HCT116 (cell line): Measurements from ENCODE around the gene TAF4B. TPM values are rescaled to one million over a fixed set of nuclear protein-coding genes. Genes with fewer than 3 reads are reported as not detected.

Experiments used
- ATAC-seq: fragments of 200-7000 bp; cut with Tn5 transposase; 2 replicates; pipeline ENCODE4 v1.9.1; 2020; ENCODE audit warnings: mild to moderate bottlenecking, moderate library complexity
- BruUV-seq: library from RNA; stranded (reverse); fragments of 400-500 nt; replicated peaks from 2 replicates; lab custom pipeline; 2021; lab: Mats Ljungman, UMichigan
- CTCF ChIA-PET: fragments of 300-600 bp; sonication (Branson Sonifier 250); formaldehyde crosslinking; loops from one replicate; lab custom pipeline; 2021; ENCODE audit warnings: antibody characterized with exemption; lab: Charles Lee
- POLR2A ChIA-PET: fragments of 300-600, 350-600 bp; sonication (Branson Sonifier 250); formaldehyde crosslinking; loops from one replicate; lab custom pipeline; 2021; ENCODE audit warnings: antibody characterized with exemption; lab: Charles Lee
- RAD21 ChIA-PET, 2 experiments: fragments of 300-600 bp; sonication (Branson Sonifier 250); formaldehyde crosslinking; loops; one replicate each; lab custom pipeline; 2023; ENCODE audit warnings: low total read pairs in 2 of 2; ENCODE audit not compliant: uncharacterized antibody in 2 of 2, unreplicated experiment in 2 of 2, low non-redundant PET in 1 of 2; lab: Charles Lee
- DNase-seq: peaks from one replicate; pipeline ENCODE4 v3.0.0-alpha.2; 2010; ENCODE audit warnings: low read depth, low spot score
- H2AFZ ChIP-seq: fragments of 200-600 bp; shearing (Covaris generic), sonication (generic); 2 replicates; pipeline ENCODE4 v1.6.1; 2017; ENCODE audit warnings: low read depth, mixed run types, mixed read lengths, antibody characterized with exemption, low read length; ENCODE audit not compliant: poor library complexity, severe bottlenecking
- H3K27ac ChIP-seq: 2 replicates; pipeline ENCODE4 v1.5.1; 2012; ENCODE audit warnings: low read depth, low read length
- H3K27me3 ChIP-seq: fragments of 200-600 bp; sonication (generic); 2 replicates; pipeline ENCODE4 v1.6.1; 2016; ENCODE audit warnings: mixed run types, low read length, mixed read lengths; ENCODE audit not compliant: insufficient read depth
- H3K36me3 ChIP-seq, 2 experiments: fragments of 200-500 bp in 1 of 2; fragments of 200-600 bp in 1 of 2; sonication (Bioruptor generic) in 1 of 2; sonication (generic) in 1 of 2; 2 replicates each; pipeline versions ENCODE4 v1.5.1 to v1.6.1; 2014 to 2016; ENCODE audit warnings: low read length in 2 of 2, inconsistent platforms in 1 of 2, mixed read lengths in 1 of 2, mixed run types in 1 of 2; ENCODE audit not compliant: insufficient read depth in 2 of 2, control insufficient read depth in 1 of 2
- H3K4me1 ChIP-seq, 2 experiments: fragments of 200-600 bp in 1 of 2; sonication (generic) in 1 of 2; 2 replicates each; pipeline versions ENCODE4 v1.5.1 to v1.6.1; 2012 to 2017; ENCODE audit warnings: low read length in 2 of 2, inconsistent platforms in 1 of 2, mild to moderate bottlenecking in 1 of 2, mixed read lengths in 1 of 2, mixed run types in 1 of 2, moderate library complexity in 1 of 2; ENCODE audit not compliant: insufficient read depth in 2 of 2, control insufficient read depth in 1 of 2
- H3K4me2 ChIP-seq: fragments of 200-600 bp; sonication (generic); 2 replicates; pipeline ENCODE4 v1.6.1; 2017; ENCODE audit warnings: mixed run types, low read length, mixed read lengths
- H3K4me3 ChIP-seq, 2 experiments: fragments of 200-600 bp in 1 of 2; sonication (generic) in 1 of 2; replicated peaks in 1 of 2; 2 replicates each; pipeline ENCODE4 v1.5.1; 2011 to 2016; ENCODE audit warnings: low read length in 2 of 2, control low read depth in 1 of 2, low read depth in 1 of 2, mild to moderate bottlenecking in 1 of 2, mixed read lengths in 1 of 2, mixed run types in 1 of 2
- H3K79me2 ChIP-seq: fragments of 200-600 bp; sonication (generic); 2 replicates; pipeline ENCODE4 v1.6.1; 2017; ENCODE audit warnings: mild to moderate bottlenecking, mixed run types, low read length, moderate library complexity, mixed read lengths; ENCODE audit not compliant: insufficient read depth
- H3K9ac ChIP-seq: fragments of 200-600 bp; sonication (generic); 2 replicates; pipeline ENCODE4 v1.6.1; 2016; ENCODE audit warnings: low read length, mixed read lengths
- H3K9me2 ChIP-seq: fragments of 200-600 bp; sonication (generic), shearing (Covaris generic); 2 replicates; pipeline ENCODE4 v1.6.1; 2017; ENCODE audit warnings: mixed run types, mild to moderate bottlenecking, moderate library complexity; ENCODE audit not compliant: insufficient read depth
- H3K9me3 ChIP-seq, 2 experiments: fragments of 200-500 bp in 1 of 2; fragments of 200-600 bp in 1 of 2; sonication (Bioruptor generic) in 1 of 2; sonication (generic) in 1 of 2; 2 replicates each; pipeline ENCODE4 v1.6.1; 2014 to 2017; ENCODE audit warnings: low read length in 2 of 2, mixed read lengths in 2 of 2, inconsistent platforms in 1 of 2, low read depth in 1 of 2, mild to moderate bottlenecking in 1 of 2, mixed run types in 1 of 2, moderate library complexity in 1 of 2; ENCODE audit not compliant: control insufficient read depth in 1 of 2, insufficient read depth in 1 of 2
- H4K20me1 ChIP-seq: fragments of 200-600 bp; sonication (generic), shearing (Covaris generic); 2 replicates; pipeline ENCODE4 v1.6.1; 2017; ENCODE audit warnings: mixed run types, mild to moderate bottlenecking, moderate library complexity; ENCODE audit not compliant: insufficient read depth
- EGR1 ChIP-seq: IDR thresholded peaks from 2 replicates; pipeline ENCODE4 v1.6.1; 2012; ENCODE audit warnings: low read depth
- ELF1 ChIP-seq: IDR thresholded peaks from 2 replicates; pipeline ENCODE4 v1.6.1; 2012; ENCODE audit warnings: low read depth, borderline replicate concordance
- JUND ChIP-seq: IDR thresholded peaks from 2 replicates; pipeline ENCODE4 v1.6.1; 2012
- POLR2A ChIP-seq: IDR thresholded peaks from 2 replicates; pipeline ENCODE4 v1.7.0; 2011; ENCODE audit warnings: borderline replicate concordance; ENCODE audit not compliant: insufficient read depth, insufficient read length; ENCODE audit errors: extremely low read depth
- RAD21 ChIP-seq: IDR thresholded peaks from 2 replicates; pipeline ENCODE4 v1.6.1; 2012; ENCODE audit warnings: low read depth, mild to moderate bottlenecking
- SIN3A ChIP-seq: IDR thresholded peaks from 2 replicates; pipeline ENCODE4 v1.6.1; 2012; ENCODE audit warnings: low read depth
- SRF ChIP-seq: IDR thresholded peaks from 2 replicates; pipeline ENCODE4 v1.6.1; 2012; ENCODE audit warnings: low read depth
- YY1 ChIP-seq: IDR thresholded peaks from 2 replicates; pipeline ENCODE4 v1.6.1; 2011; ENCODE audit warnings: low read length, low read depth, moderate library complexity, mild to moderate bottlenecking; ENCODE audit not compliant: insufficient replicate concordance; ENCODE audit errors: extremely low read depth
- ZNF274 ChIP-seq: fragments of 200-500 bp; sonication (Bioruptor generic); IDR thresholded peaks from 2 replicates; pipeline ENCODE4 v1.6.1; 2014; ENCODE audit warnings: mild to moderate bottlenecking, low read depth, low read length, inconsistent platforms
- intact Hi-C: fragments of 100-400 bp; cut with micrococcal nuclease; formaldehyde crosslinking; loops from 2 replicates; pipeline ENCODE4 v1.10.0; 2022
- total RNA-seq: library from RNA; stranded (reverse); gene quantifications from one replicate; pipeline ENCODE4 v1.2.1, GENCODE V29; 2021; ENCODE audit not compliant: unreplicated experiment
- TF ChIP-seq, protein P1 (sequence below), 3 experiments: fragments of 200-600 bp in 1 of 3; sonication (generic) in 1 of 3; IDR thresholded peaks in 2 of 3; conservative IDR thresholded peaks in 1 of 3; 2 replicates each; pipeline ENCODE4 v1.5.1; 2012 to 2017; ENCODE audit warnings: low read depth in 2 of 3, low read length in 2 of 3, antibody characterized with exemption in 1 of 3, borderline replicate concordance in 1 of 3, control low read depth in 1 of 3, mild to moderate bottlenecking in 1 of 3, mixed read lengths in 1 of 3, mixed run types in 1 of 3, moderate library complexity in 1 of 3; ENCODE audit not compliant: insufficient read depth in 1 of 3
- TF ChIP-seq, protein P2 (sequence below): IDR thresholded peaks from 2 replicates; pipeline ENCODE4 v1.6.1; 2012; ENCODE audit warnings: low read depth
- TF ChIP-seq, protein P3 (sequence below): IDR thresholded peaks from 2 replicates; pipeline ENCODE4 v1.6.1; 2012
- TF ChIP-seq, protein P4 (sequence below): IDR thresholded peaks from 2 replicates; pipeline ENCODE4 v1.6.1; 2012

TAF4B gene
- total RNA-seq, 1 experiment from 2014 or later, result 17.8 TPM

DNA sequence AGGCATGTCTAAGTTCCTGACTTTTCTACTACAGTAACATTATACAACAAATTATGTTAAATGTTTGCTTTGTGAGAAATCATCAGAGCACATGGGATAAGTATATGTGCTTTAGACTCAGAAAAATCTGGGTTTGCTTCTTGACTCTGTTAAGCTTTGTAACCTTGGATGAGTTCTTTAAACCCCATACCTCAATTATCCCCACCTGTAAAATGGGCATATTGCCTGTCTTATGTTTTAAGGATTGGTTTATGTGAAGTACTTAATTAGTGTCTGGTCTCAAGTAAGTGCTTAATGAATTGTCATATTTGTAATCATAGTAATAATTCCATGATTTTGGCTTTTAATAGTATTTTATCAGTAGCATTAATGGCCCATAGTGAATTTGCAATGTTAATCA lies 135.8 kb downstream of the TAF4B start:
- DNase-seq, result no peak
- ChIA-PET CTCF (no interaction called here), RAD21 (no interaction called here), POLR2A (no interaction called here)
- Histone ChIP-seq H3K9me2 (no peaks in the 10 kb centered on the region), H3K4me3 (no peak overlapping the region), H3K27ac (no peak overlapping the region), H4K20me1 (no peaks in the 10 kb centered on the region; the same call in 1 of the 2 replicates), H3K4me2 (no peak overlapping the region), H3K9ac (no peak overlapping the region), H3K4me1 (no peaks in the 10 kb centered on the region), H3K36me3 (no peaks in the 10 kb centered on the region), H2AFZ (no peak overlapping the region), H3K9me3 (no peaks in the 10 kb centered on the region), H3K79me2 (no peaks in the 10 kb centered on the region), H3K27me3 (no peaks in the 10 kb centered on the region)
- no peak for ATAC-seq
- TF ChIP-seq SIN3A (no peak), ZNF274 (no peak), SRF (no peak), POLR2A (no peak), JUND (no peak), EGR1 (no peak), ELF1 (no peak), YY1 (no peak), RAD21 (no peak)
- TF ChIP-seq, protein P1, sequence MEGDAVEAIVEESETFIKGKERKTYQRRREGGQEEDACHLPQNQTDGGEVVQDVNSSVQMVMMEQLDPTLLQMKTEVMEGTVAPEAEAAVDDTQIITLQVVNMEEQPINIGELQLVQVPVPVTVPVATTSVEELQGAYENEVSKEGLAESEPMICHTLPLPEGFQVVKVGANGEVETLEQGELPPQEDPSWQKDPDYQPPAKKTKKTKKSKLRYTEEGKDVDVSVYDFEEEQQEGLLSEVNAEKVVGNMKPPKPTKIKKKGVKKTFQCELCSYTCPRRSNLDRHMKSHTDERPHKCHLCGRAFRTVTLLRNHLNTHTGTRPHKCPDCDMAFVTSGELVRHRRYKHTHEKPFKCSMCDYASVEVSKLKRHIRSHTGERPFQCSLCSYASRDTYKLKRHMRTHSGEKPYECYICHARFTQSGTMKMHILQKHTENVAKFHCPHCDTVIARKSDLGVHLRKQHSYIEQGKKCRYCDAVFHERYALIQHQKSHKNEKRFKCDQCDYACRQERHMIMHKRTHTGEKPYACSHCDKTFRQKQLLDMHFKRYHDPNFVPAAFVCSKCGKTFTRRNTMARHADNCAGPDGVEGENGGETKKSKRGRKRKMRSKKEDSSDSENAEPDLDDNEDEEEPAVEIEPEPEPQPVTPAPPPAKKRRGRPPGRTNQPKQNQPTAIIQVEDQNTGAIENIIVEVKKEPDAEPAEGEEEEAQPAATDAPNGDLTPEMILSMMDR (IDR thresholded peaks at IDR 0.05 in 2 of 3, conservative IDR thresholded peaks at IDR 0.05 in 1 of 3; ENCODE audit: borderline replicate concordance in 1 of 3, insufficient read depth in 1 of 3, low read depth in 2 of 3, low read length in 2 of 3), result no peak
- TF ChIP-seq, protein P2, sequence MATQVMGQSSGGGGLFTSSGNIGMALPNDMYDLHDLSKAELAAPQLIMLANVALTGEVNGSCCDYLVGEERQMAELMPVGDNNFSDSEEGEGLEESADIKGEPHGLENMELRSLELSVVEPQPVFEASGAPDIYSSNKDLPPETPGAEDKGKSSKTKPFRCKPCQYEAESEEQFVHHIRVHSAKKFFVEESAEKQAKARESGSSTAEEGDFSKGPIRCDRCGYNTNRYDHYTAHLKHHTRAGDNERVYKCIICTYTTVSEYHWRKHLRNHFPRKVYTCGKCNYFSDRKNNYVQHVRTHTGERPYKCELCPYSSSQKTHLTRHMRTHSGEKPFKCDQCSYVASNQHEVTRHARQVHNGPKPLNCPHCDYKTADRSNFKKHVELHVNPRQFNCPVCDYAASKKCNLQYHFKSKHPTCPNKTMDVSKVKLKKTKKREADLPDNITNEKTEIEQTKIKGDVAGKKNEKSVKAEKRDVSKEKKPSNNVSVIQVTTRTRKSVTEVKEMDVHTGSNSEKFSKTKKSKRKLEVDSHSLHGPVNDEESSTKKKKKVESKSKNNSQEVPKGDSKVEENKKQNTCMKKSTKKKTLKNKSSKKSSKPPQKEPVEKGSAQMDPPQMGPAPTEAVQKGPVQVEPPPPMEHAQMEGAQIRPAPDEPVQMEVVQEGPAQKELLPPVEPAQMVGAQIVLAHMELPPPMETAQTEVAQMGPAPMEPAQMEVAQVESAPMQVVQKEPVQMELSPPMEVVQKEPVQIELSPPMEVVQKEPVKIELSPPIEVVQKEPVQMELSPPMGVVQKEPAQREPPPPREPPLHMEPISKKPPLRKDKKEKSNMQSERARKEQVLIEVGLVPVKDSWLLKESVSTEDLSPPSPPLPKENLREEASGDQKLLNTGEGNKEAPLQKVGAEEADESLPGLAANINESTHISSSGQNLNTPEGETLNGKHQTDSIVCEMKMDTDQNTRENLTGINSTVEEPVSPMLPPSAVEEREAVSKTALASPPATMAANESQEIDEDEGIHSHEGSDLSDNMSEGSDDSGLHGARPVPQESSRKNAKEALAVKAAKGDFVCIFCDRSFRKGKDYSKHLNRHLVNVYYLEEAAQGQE, result no peak
- TF ChIP-seq, protein P3, sequence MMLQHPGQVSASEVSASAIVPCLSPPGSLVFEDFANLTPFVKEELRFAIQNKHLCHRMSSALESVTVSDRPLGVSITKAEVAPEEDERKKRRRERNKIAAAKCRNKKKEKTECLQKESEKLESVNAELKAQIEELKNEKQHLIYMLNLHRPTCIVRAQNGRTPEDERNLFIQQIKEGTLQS, result no peak
- TF ChIP-seq, protein P4, sequence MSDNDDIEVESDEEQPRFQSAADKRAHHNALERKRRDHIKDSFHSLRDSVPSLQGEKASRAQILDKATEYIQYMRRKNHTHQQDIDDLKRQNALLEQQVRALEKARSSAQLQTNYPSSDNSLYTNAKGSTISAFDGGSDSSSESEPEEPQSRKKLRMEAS, result no peak
- intact Hi-C loops, result no loop called here
- no TSS peak for BruUV-seq
